GM12801 (cell line): ENCODE measurements around the gene PDE2A.

Source experiments
- TF ChIP-seq, protein P1 (sequence below): IDR thresholded peaks from one replicate; pipeline ENCODE4 v1.5.1; 2011; ENCODE audit warnings: control low read depth; ENCODE audit not compliant: insufficient read length; ENCODE audit errors: extremely low read depth

Gene PDE2A

DNA sequence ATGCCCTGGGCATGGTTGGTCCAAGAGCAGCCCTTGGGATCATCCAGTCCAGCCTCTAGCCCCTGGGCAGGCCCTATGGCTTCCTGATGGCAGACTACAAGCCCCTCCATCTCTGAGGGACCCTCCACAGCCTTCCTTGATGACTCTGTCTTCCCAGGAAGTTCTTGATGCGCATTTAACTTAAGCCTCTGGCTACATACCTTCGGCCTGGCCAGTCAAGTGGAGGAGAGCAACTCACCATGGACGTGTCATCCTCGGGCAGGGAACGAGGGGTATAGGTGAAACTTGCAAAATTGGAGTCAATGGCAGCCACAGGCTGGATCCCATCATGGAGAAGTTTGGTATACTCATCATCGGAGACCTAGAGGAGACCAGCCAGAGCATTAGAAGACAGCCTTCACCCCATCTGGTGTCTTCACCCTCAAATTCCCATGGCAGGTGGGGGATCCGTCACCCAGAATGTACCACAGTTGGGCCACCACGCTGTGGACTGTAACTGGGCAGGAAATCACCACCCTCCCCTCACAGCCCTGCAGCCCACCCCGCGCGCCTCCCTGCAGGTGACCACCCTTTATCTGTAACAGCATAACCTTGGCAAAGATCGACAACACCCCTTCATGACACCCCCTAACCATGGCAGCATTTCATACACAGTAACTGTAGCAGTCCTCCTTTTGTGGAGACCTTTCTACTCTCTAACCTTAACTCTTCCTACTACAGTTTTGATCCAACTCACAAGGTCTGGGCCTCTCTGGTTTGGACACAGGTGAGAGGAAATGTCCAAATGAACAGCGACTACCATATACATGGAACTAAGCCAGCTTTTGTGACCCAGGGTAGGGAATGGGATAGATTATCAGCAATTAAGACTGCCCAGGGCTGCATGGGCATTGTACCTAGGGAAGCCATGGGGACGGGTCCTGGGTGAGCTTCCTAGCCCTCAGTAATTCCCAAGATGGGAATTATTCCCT lies 91.7 kb downstream of the PDE2A start:
- TF ChIP-seq, protein P1, sequence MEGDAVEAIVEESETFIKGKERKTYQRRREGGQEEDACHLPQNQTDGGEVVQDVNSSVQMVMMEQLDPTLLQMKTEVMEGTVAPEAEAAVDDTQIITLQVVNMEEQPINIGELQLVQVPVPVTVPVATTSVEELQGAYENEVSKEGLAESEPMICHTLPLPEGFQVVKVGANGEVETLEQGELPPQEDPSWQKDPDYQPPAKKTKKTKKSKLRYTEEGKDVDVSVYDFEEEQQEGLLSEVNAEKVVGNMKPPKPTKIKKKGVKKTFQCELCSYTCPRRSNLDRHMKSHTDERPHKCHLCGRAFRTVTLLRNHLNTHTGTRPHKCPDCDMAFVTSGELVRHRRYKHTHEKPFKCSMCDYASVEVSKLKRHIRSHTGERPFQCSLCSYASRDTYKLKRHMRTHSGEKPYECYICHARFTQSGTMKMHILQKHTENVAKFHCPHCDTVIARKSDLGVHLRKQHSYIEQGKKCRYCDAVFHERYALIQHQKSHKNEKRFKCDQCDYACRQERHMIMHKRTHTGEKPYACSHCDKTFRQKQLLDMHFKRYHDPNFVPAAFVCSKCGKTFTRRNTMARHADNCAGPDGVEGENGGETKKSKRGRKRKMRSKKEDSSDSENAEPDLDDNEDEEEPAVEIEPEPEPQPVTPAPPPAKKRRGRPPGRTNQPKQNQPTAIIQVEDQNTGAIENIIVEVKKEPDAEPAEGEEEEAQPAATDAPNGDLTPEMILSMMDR = no peak

DNA sequence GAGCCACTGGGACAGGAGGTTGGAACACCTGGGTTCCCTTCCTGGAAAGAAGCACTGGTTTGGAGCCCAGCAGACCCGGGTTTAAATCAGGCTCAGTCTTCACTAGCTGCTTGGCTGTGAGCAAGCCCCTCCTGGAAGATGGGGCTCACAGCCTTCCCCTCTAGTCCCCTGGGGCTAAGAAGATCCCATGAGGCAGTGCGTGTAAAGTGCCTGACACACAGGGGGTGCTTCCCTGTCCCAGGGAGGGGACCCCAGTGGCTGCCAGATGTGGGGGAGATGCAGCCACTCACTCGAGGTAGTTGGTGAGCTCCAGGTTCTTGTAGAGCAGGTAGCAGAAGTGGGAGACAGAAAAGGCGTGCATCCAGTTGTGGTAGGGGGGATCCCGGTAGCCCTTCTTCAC lies 93.2 kb downstream of the PDE2A start:
- TF ChIP-seq, protein P1 = no peak

GRCh38 chr11:72580642-72580950 lies 93.6 kb downstream of the PDE2A start:
- TF ChIP-seq, protein P1 = no peak

DNA sequence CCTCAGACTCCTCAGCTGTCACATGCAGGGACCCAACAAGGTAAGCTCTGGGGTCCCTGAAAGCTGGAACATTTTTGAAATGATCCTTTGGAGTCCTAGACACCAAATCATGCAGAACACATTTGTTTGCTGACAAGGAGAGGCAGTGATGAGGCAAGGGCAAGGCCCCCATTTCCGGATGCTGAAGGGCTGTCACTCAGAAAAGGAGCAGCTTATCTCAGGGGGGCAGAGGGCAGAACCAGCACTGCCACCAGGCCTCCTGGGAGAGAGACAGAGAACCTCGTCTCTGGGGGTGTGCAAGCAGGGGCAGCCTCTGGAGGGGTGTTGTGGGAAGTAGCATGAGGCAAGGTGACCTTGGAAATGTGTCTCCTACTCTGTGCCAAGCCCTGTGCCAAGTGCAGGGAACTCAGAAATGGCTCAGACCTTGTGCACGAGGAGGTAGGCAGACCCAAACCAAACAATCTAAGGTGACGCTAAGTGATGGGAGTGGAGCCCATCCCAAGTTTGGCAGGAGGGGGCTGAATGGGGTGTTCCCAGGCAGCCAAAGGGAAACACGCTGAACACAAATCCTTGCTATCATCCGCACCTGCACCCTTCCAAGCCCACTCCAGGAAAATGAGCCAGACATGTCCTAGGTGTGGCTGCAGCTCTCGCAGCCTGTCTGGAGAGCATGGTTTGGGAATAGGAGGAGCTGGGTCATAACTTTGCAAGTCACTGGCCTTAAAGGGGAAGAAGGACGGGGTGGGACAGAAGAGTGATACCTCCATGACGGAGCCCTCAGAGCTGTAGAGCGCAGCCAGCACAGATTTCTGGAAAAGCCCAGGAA lies 94.2 kb downstream of the PDE2A start:
- TF ChIP-seq, protein P1 = no peak

DNA sequence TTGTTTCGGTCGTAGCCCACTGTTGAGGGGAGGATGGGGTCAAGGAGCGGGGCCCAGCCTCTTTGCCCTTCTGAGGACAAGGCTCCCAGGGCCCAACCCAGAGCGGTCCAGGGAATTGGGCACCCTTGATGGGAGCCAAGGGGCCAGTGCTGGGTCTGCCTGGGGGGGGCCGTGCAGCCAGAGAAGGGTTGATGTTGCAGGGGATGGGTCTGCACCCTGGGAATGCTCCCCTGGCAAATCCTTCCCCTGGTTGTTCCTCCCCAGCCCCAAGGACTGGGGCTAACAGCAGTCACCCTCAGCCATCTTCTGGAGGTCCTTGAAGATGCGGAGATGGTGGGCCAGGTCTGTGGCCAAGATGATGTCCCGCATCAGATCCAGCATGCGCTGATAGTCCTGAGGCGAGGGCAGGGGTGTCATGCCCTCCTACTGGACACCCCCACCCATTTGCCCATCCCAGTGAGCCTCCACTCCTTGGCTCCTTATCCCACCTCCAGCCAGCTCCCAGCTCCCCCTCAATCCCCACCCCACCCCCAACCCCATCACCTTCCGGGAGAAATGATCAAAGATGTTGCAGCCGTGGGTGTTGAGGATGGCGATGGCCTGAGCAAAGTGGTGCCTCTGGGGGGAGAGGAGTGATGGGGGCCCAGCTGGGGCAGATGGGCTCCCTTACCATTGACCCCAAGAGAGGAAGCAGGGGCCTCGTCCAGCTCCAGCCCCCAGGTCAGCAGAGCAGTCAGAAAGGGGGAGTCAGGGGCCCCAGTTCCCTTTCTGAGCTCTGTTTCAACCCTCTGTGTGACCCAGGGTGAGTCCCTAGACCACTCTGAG lies 95.0 kb downstream of the PDE2A start:
- TF ChIP-seq, protein P1 = no peak

DNA sequence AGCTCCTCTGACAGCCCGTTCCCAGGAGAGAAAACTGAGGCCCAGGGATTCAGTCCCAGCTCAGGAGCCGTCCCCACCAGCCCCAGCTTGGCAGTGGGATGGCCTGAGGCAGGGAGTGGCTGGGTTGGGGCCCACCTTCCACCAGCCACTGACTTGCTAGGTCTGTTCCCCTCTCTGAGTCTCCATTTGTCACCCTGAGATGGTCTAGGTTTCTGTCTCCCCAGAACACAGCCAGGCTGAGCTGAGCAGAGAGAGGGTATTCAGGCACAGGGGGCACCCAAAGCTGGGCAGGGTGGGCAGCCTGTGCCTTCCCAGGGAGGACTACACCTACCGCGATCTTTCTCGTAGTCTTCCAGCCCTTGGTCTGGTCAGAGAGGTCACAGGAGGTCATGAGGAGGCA lies 95.7 kb downstream of the PDE2A start:
- TF ChIP-seq, protein P1 = no peak

GRCh38 chr11:72578051-72578450 lies 96.2 kb downstream of the PDE2A start:
- TF ChIP-seq, protein P1 = no peak
